ENCODE results near the gene MATN3. TPM values are rescaled to one million over a fixed set of nuclear protein-coding genes. Genes with fewer than 3 reads are reported as not detected.

MATN3 gene
- total RNA-seq, 1 donor from 2014 or later: 8.9 TPM

DNA sequence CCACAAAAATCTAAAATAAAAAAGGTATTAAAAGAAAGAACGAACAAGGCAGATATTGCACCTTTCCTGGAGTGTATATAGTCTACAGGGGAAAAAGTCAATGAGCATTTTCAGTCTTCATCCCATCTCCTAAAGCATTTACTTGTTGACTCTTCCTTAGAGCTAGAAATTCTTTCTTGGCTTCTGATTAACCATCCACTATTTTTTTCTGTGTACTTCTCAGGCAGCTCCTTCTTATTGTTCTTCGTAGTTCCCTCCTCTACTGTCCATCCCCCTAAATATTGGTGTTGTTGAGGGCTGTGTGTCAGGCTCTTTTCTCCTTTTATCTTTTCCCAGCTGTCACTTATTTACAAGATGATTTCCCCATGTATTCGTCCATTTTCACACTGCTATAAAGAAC is 42.5 kb upstream of the MATN3 start:
- H3K27me3 Mint-ChIP-seq (ENCODE audit: unreplicated experiment): peaks cover 4% of the 10 kb centered on the region
- no peak overlapping the region for H3K27ac Mint-ChIP-seq (ENCODE audit: unreplicated experiment)
- H3K4me3 Mint-ChIP-seq (ENCODE audit: unreplicated experiment): no peak overlapping the region
- H3K4me1 Mint-ChIP-seq (ENCODE audit: unreplicated experiment): peaks cover 8% of the 10 kb centered on the region
- TF ChIP-seq CTCF (IDR thresholded peaks at IDR 0.05; ENCODE audit: unreplicated experiment): no peak
- DNase-seq (ENCODE audit: low spot score): no peak
- H3K36me3 Mint-ChIP-seq (ENCODE audit: low read depth, unreplicated experiment): peaks cover 5% of the 10 kb centered on the region
- H3K9me3 Mint-ChIP-seq (ENCODE audit: unreplicated experiment): no peaks in the 10 kb centered on the region

DNA sequence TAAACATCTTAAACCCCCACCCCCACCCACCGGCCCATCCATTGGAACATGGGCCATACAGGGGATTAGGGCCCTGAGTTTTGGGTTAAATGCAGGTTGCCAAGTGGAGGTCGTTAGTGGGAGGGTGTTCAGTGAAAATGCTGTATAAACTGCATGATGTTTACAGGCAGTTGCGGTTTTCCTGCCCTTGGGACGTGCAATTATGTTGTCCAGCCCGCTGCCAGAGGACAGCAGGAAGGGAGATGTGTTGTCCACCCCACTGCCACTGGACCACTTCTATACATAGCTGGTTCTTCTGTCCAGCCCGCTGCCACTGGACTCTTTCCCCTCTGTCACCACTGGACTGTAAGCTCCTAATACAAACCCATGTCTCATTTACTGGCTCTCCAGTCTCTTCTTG is 41.7 kb upstream of the MATN3 start:
- no peak for DNase-seq (ENCODE audit: low spot score)
- H3K27me3 Mint-ChIP-seq (ENCODE audit: unreplicated experiment): peaks cover 4% of the 10 kb centered on the region
- H3K9me3 Mint-ChIP-seq (ENCODE audit: unreplicated experiment): no peaks in the 10 kb centered on the region
- no peak overlapping the region for H3K27ac Mint-ChIP-seq (ENCODE audit: unreplicated experiment)
- H3K4me1 Mint-ChIP-seq (ENCODE audit: unreplicated experiment): peaks cover 14% of the 10 kb centered on the region
- no peak overlapping the region for H3K4me3 Mint-ChIP-seq (ENCODE audit: unreplicated experiment)
- TF ChIP-seq CTCF (IDR thresholded peaks at IDR 0.05; ENCODE audit: unreplicated experiment): no peak
- peaks cover 5% of the 10 kb centered on the region for H3K36me3 Mint-ChIP-seq (ENCODE audit: low read depth, unreplicated experiment)

DNA sequence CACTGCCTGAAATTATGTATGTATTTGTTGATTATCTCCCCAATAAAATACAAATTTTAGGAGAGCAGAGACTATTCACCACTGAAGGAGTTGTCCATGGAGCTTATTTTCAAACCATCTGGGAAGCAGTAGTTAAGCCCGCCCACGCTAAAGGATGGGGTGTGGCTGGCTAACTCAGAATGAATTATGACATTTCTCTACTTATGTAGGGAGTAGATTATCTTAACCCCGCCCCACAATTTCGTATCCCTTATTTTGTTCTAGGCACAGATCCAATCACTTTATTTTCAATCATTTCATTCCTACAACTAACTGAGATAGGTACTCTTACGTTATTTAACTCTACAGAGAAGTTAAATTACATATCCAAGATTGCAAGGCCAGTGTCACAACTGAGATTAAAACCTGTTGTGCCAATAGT is 40.4 kb upstream of the MATN3 start:
- no peak for TF ChIP-seq CTCF (IDR thresholded peaks at IDR 0.05; ENCODE audit: unreplicated experiment)
- H3K4me1 Mint-ChIP-seq (ENCODE audit: unreplicated experiment): peaks cover 25% of the 10 kb centered on the region
- no peaks in the 10 kb centered on the region for H3K9me3 Mint-ChIP-seq (ENCODE audit: unreplicated experiment)
- no peak for DNase-seq (ENCODE audit: low spot score)
- no peak overlapping the region for H3K27ac Mint-ChIP-seq (ENCODE audit: unreplicated experiment)
- H3K4me3 Mint-ChIP-seq (ENCODE audit: unreplicated experiment): no peak overlapping the region
- peaks cover 4% of the 10 kb centered on the region for H3K27me3 Mint-ChIP-seq (ENCODE audit: unreplicated experiment)
- H3K36me3 Mint-ChIP-seq (ENCODE audit: low read depth, unreplicated experiment): peaks cover 5% of the 10 kb centered on the region

- peaks cover 29% of the 10 kb centered on the region for H3K4me1 Mint-ChIP-seq (ENCODE audit: unreplicated experiment)
- peaks cover 5% of the 10 kb centered on the region for H3K36me3 Mint-ChIP-seq (ENCODE audit: low read depth, unreplicated experiment)
- TF ChIP-seq CTCF (IDR thresholded peaks at IDR 0.05; ENCODE audit: unreplicated experiment): no peak
- DNase-seq (ENCODE audit: low spot score): no peak
- H3K4me3 Mint-ChIP-seq (ENCODE audit: unreplicated experiment): no peak overlapping the region
- H3K9me3 Mint-ChIP-seq (ENCODE audit: unreplicated experiment): no peaks in the 10 kb centered on the region
- no peak overlapping the region for H3K27ac Mint-ChIP-seq (ENCODE audit: unreplicated experiment)
- peaks cover 4% of the 10 kb centered on the region for H3K27me3 Mint-ChIP-seq (ENCODE audit: unreplicated experiment)
These were observed 39.9 kb upstream of the MATN3 start for GRCh38 chr2:20052229-20052851.

DNA sequence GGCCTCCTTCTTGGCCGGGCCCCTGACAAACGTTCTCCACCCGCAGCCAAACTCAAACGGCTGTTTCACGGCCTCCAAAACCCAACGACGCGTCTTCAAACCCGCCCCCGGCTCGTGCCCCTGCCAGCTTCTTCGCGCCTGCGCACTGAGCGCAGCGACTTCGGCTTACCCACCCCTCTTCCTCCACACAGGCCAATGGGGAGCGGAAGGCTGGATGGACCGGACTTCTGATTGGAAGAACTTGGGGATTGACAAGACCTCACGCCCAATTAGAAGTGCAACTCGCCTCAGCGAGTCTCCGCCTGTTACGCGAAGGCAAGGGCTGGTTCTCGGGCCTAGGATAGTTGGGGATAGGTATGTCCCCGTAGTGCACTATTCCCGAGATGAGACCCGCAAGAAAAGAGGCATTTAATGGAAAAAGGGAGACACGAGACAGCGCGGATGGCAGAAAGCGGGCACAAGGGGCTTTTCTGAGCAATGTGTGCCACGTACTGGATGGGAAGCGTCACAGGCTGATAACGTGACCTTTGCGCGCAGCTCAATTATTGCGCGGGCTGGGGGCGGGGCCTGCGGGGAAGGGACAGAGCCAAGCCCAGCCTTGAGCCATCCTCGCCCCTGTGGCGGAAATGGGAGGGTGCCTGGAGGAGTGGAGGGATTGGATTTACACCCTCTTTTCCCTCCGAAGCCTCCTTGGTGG is 39.2 kb upstream of the MATN3 start, which contains the start of gene LAPTM4A:
TSS of gene LAPTM4A (minus strand) at position 97 of the 697 bp plus-strand sequence. CDS start 108 bp downstream, outside the sequence.
- no peaks in the 10 kb centered on the region for H3K9me3 Mint-ChIP-seq (ENCODE audit: unreplicated experiment)
- DNase-seq (ENCODE audit: low spot score): peak; percentile 96
- H3K4me3 Mint-ChIP-seq (ENCODE audit: unreplicated experiment): no peak within 1 kb of the TSS
- H3K36me3 Mint-ChIP-seq (ENCODE audit: low read depth, unreplicated experiment): peaks cover 5% of the 10 kb centered on the region
- no peak within 1 kb of the TSS for H3K27ac Mint-ChIP-seq (ENCODE audit: unreplicated experiment)
- peaks cover 4% of the 10 kb centered on the region for H3K27me3 Mint-ChIP-seq (ENCODE audit: unreplicated experiment)
- no peak for TF ChIP-seq CTCF (IDR thresholded peaks at IDR 0.05; ENCODE audit: unreplicated experiment)
- H3K4me1 Mint-ChIP-seq (ENCODE audit: unreplicated experiment): peaks cover 31% of the 10 kb centered on the region
